Effector CD4-positive, alpha-beta T cell (primary cell): ENCODE measurements around the gene CCDC61.

ENCODE experiments used
- DNase-seq: peaks from one replicate; pipeline ENCODE4 v3.0.0-alpha.2; 2020

CCDC61 gene

GRCh38 chr19:46043519-46043918 is 48.3 kb downstream of the CCDC61 start:
- no peak for DNase-seq

GRCh38 chr19:46049597-46049996 is 54.3 kb downstream of the CCDC61 start:
- DNase-seq, result no peak

- DNase-seq, result no peak
These were observed 57.6 kb downstream of the CCDC61 start for GRCh38 chr19:46052896-46053295.

GRCh38 chr19:46056536-46056935 is 61.3 kb downstream of the CCDC61 start:
- no peak for DNase-seq

GRCh38 chr19:46058778-46059177 is 63.5 kb downstream of the CCDC61 start:
- DNase-seq, result no peak

GRCh38 chr19:46060012-46060411 is 64.7 kb downstream of the CCDC61 start:
- no peak for DNase-seq

GRCh38 chr19:46063201-46063600 is 67.9 kb downstream of the CCDC61 start:
- DNase-seq, result no peak

GRCh38 chr19:46065486-46066071 is 70.3 kb downstream of the CCDC61 start:
- DNase-seq, result no peak

- no peak for DNase-seq
These were observed 71.2 kb downstream of the CCDC61 start for GRCh38 chr19:46066471-46066870.

- DNase-seq, result no peak
These were observed 72.4 kb downstream of the CCDC61 start for GRCh38 chr19:46067691-46068090.
